ENCODE results near the gene GPC4. TPM values are rescaled to one million over a fixed set of nuclear protein-coding genes. Genes with fewer than 3 reads are reported as not detected.

The GPC4 gene
- total and polyA plus RNA-seq, 9 of the 15 experiments (the other 6 are each of a cell fraction or from before 2014, with no cell fraction given), result 0.11 TPM; not detected in 8

- no peak for TF ChIP-seq ETS2 (tag; IDR thresholded peaks at IDR 0.05; ENCODE audit: borderline replicate concordance, poor library complexity, severe bottlenecking)
- TF ChIP-seq, protein P1, sequence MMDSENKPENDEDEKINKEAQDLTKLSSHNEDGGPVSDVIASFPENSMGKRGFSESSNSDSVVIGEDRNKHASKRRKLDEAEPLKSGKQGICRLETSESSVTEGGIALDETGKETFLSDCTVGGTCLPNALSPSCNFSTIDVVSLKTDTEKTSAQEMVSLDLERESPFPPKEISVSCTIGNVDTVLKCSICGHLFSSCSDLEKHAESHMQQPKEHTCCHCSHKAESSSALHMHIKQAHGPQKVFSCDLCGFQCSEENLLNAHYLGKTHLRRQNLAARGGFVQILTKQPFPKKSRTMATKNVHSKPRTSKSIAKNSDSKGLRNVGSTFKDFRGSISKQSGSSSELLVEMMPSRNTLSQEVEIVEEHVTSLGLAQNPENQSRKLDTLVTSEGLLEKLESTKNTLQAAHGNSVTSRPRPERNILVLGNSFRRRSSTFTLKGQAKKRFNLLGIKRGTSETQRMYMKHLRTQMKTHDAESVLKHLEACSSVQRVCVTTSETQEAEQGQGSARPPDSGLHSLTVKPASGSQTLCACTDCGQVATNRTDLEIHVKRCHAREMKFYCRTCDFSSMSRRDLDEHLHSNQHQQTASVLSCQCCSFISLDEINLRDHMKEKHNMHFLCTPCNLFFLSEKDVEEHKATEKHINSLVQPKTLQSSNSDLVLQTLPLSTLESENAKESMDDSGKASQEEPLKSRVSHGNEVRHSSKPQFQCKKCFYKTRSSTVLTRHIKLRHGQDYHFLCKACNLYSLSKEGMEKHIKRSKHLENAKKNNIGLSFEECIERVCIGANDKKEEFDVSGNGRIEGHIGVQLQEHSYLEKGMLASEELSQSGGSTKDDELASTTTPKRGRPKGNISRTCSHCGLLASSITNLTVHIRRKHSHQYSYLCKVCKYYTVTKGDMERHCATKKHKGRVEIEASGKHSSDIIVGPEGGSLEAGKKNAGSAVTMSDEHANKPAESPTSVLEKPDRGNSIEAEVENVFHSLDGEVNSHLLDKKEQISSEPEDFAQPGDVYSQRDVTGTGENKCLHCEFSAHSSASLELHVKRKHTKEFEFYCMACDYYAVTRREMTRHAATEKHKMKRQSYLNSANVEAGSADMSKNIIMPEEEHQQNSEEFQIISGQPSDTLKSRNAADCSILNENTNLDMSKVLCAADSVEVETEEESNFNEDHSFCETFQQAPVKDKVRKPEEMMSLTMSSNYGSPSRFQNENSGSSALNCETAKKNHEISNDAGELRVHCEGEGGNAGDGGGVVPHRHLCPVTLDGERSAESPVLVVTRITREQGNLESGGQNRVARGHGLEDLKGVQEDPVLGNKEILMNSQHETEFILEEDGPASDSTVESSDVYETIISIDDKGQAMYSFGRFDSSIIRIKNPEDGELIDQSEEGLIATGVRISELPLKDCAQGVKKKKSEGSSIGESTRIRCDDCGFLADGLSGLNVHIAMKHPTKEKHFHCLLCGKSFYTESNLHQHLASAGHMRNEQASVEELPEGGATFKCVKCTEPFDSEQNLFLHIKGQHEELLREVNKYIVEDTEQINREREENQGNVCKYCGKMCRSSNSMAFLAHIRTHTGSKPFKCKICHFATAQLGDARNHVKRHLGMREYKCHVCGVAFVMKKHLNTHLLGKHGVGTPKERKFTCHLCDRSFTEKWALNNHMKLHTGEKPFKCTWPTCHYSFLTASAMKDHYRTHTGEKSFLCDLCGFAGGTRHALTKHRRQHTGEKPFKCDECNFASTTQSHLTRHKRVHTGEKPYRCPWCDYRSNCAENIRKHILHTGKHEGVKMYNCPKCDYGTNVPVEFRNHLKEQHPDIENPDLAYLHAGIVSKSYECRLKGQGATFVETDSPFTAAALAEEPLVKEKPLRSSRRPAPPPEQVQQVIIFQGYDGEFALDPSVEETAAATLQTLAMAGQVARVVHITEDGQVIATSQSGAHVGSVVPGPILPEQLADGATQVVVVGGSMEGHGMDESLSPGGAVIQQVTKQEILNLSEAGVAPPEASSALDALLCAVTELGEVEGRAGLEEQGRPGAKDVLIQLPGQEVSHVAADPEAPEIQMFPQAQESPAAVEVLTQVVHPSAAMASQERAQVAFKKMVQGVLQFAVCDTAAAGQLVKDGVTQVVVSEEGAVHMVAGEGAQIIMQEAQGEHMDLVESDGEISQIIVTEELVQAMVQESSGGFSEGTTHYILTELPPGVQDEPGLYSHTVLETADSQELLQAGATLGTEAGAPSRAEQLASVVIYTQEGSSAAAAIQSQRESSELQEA (IDR thresholded peaks at IDR 0.05; ENCODE audit: low read depth), result no peak
- no peak for TF ChIP-seq OTX1 (CRISPR knock-in tag; IDR thresholded peaks at IDR 0.05)
- TF ChIP-seq, protein P2, sequence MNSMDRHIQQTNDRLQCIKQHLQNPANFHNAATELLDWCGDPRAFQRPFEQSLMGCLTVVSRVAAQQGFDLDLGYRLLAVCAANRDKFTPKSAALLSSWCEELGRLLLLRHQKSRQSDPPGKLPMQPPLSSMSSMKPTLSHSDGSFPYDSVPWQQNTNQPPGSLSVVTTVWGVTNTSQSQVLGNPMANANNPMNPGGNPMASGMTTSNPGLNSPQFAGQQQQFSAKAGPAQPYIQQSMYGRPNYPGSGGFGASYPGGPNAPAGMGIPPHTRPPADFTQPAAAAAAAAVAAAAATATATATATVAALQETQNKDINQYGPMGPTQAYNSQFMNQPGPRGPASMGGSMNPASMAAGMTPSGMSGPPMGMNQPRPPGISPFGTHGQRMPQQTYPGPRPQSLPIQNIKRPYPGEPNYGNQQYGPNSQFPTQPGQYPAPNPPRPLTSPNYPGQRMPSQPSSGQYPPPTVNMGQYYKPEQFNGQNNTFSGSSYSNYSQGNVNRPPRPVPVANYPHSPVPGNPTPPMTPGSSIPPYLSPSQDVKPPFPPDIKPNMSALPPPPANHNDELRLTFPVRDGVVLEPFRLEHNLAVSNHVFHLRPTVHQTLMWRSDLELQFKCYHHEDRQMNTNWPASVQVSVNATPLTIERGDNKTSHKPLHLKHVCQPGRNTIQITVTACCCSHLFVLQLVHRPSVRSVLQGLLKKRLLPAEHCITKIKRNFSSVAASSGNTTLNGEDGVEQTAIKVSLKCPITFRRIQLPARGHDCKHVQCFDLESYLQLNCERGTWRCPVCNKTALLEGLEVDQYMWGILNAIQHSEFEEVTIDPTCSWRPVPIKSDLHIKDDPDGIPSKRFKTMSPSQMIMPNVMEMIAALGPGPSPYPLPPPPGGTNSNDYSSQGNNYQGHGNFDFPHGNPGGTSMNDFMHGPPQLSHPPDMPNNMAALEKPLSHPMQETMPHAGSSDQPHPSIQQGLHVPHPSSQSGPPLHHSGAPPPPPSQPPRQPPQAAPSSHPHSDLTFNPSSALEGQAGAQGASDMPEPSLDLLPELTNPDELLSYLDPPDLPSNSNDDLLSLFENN (IDR thresholded peaks at IDR 0.05; ENCODE audit: low read depth in 2 of 2, low read length in 2 of 2), result no peak
Measured at GRCh38 chrX:133413218-133413925, 1.9 kb downstream of the GPC4 start.

More at GRCh38 chrX:133413218-133413925, 1.9 kb downstream of the GPC4 start:
- in situ Hi-C loops (cut with MboI) (no loop called here), intact Hi-C loops (cut with micrococcal nuclease) (no loop called here)
- Histone ChIP-seq H3K9ac (ENCODE audit: insufficient read depth in 1 of 2, low read depth in 2 of 2, low read length in 2 of 2) (no peak overlapping the region), H3K4me3 (no peak overlapping the region), H3K27ac (ENCODE audit: extremely low read depth, low read depth, low read length) (no peak overlapping the region), H3K4me2 (ENCODE audit: insufficient read depth, low read length) (no peak overlapping the region), H3K4me1 (replicated peaks in 1 of 2; ENCODE audit: control insufficient read depth in 2 of 2, insufficient read depth in 2 of 2, low read length in 2 of 2) (no peaks in the 10 kb centered on the region; a peak in 1 of 5 replicates), H3K27me3 (ENCODE audit: control insufficient read depth in 2 of 2, insufficient read depth in 2 of 2, low read length in 2 of 2) (peaks cover 0 to 5% of the 10 kb centered on the region in 2 experiments; a peak in 1 of 5 replicates), H3K9me3 (replicated peaks; ENCODE audit: control insufficient read depth, insufficient read depth, low read depth, low read length) (no peaks in the 10 kb centered on the region), H3K79me2 (ENCODE audit: control insufficient read depth, insufficient read depth, low read length) (no peaks in the 10 kb centered on the region), H3K9me1 (ENCODE audit: control insufficient read depth, insufficient read depth, low read length) (no peaks in the 10 kb centered on the region), H2AFZ (ENCODE audit: low read depth, low read length) (no peak overlapping the region), H4K20me1 (replicated peaks; ENCODE audit: control insufficient read depth, insufficient read depth, low read length) (no peaks in the 10 kb centered on the region), H3K36me3 (ENCODE audit: control insufficient read depth, insufficient read depth, low read length) (no peaks in the 10 kb centered on the region)
- DNase-seq (ENCODE audit: extremely low read depth in 1 of 4, low spot score in 3 of 4), result no peak
- ChIA-PET CTCF (ENCODE audit: low intra/inter-chr PET ratio) (no interaction called here), POLR2A (interaction anchor here (0.6 kb wide), 1 partner anchor 23 kb away, joined by 4 read pairs; no protein-coding TSS in a partner anchor)
- no TSS peak for BruUV-seq (replicated peaks)
- ATAC-seq, result no peak
- 4% methylated on average over 19 of the region's 38 CpGs for WGBS (ENCODE audit: insufficient coverage, low coverage, missing lambda C conversion rate)
- FAIRE-seq, result no peak

All from K562 (cell line).